ENCODE measurements around the gene NT5C1A. TPM values are rescaled to one million over a fixed set of nuclear protein-coding genes. Genes with fewer than 3 reads are reported as not detected.

The NT5C1A gene
- total and polyA plus RNA-seq, 12 donors = 0.17 to 7.8 (median 0.97) TPM; not detected in 1

DNA sequence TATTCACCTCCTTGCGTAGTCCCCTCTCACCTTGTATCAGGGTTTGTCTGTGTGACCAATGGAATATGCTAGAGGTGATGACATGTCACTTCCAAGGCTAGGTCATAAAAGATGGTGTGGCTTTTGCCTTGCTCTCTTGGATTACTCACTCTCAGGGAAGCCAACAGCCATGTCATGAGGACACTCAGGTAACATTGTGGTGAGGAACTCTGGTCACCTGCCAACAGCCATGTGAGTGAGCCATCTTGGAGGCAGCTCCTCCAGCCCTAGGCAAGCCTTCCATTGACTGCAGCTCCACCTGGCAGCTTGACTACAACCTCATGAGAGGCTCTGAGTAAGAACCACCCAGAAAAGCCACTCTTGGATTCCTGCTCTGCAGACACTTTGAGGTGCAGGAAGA, 21.5 kb downstream of the NT5C1A start:
- 93 to 100% (median 96%) methylated on average over 1 of the region's 1 CpG for WGBS, 4 donors
- Histone ChIP-seq H3K36me3 (replicated peaks in 1 of 2) (no peaks in the 10 kb centered on the region), H3K4me3 (no peak overlapping the region), H3K27me3 (no peaks in the 10 kb centered on the region), H3K27ac (peak overlapping the region in 1 of 5 donors; percentile 62), H3K9me3 (replicated peaks in 1 of 3) (no peaks in the 10 kb centered on the region), H3K4me1 (replicated peaks in 1 of 2) (peaks cover 3 to 34% of the 10 kb centered on the region in 2 donors)
- TF ChIP-seq, protein P1, sequence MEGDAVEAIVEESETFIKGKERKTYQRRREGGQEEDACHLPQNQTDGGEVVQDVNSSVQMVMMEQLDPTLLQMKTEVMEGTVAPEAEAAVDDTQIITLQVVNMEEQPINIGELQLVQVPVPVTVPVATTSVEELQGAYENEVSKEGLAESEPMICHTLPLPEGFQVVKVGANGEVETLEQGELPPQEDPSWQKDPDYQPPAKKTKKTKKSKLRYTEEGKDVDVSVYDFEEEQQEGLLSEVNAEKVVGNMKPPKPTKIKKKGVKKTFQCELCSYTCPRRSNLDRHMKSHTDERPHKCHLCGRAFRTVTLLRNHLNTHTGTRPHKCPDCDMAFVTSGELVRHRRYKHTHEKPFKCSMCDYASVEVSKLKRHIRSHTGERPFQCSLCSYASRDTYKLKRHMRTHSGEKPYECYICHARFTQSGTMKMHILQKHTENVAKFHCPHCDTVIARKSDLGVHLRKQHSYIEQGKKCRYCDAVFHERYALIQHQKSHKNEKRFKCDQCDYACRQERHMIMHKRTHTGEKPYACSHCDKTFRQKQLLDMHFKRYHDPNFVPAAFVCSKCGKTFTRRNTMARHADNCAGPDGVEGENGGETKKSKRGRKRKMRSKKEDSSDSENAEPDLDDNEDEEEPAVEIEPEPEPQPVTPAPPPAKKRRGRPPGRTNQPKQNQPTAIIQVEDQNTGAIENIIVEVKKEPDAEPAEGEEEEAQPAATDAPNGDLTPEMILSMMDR (IDR thresholded peaks at IDR 0.05) = no peak
- no peak for TF ChIP-seq POLR2A (IDR thresholded peaks at IDR 0.05)
- DNase-seq = no peak
- intact Hi-C loops (cut with DNase I) = loop anchor here in 1 of 2 donors (5.0 kb wide), 1 partner anchor 43 kb away; no protein-coding TSS in a partner anchor

DNA sequence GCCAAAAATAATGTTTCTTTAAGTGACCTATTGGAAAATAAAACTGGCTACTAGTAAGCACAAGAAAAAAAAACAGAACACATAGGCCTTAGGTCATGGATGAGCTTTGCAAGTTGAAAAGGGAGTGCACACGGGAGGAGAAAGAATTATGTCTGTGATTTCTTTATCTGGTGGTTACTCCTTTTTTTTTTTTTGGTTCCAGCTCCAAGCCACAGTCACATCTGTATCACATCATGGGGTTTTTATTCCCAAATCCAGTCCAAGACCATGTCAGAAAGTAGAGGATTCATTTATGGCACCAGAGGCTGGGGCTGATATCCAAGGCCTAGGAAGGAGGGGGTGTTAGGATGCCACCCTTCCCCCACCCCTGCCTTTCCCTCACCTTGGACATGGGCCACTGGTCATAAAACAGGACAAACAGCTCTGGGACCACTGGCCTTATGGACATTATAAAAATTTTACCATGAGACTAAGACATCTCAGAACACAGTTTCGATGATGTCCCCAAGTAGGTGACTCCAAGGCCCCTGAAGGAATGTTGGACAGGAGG, 22.2 kb downstream of the NT5C1A start:
- Histone ChIP-seq H3K4me1 (replicated peaks in 1 of 2) (peaks cover 3 to 34% of the 10 kb centered on the region in 2 donors), H3K4me3 (no peak overlapping the region), H3K9me3 (replicated peaks in 1 of 3) (no peaks in the 10 kb centered on the region), H3K27ac (peak overlapping the region in 1 of 5 donors; percentile 14), H3K27me3 (no peaks in the 10 kb centered on the region), H3K36me3 (replicated peaks in 1 of 2) (no peaks in the 10 kb centered on the region)
- DNase-seq = no peak
- intact Hi-C loops (cut with DNase I) = loop anchor here in 1 of 2 donors (5.0 kb wide), 1 partner anchor 42 kb away; no protein-coding TSS in a partner anchor
- 81 to 91% (median 86%) methylated on average over 2 of the region's 2 CpGs for WGBS, 4 donors
- no peak for TF ChIP-seq POLR2A (IDR thresholded peaks at IDR 0.05)
- TF ChIP-seq, protein P1 (IDR thresholded peaks at IDR 0.05) = no peak

DNA sequence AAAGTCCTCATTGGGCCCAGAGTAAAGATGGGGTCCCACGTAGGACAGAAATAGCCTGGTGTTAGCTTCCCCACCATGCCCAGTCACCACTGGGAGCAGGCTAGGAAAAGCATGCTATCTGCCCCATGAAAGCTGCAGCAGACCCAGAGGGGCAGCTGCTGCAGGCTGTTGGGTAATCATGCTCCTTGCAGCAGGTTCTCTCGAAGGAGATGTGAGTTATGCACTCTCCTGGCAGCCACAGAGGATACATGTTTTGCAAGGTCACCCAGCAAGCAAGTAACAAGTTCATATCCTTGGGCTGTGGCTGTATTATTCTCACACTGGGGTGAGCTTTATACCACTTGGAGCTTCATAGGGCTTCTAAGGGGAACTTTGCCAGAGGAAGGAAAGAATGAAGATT, 23.4 kb downstream of the NT5C1A start:
- Histone ChIP-seq H3K36me3 (replicated peaks in 1 of 2) (no peaks in the 10 kb centered on the region), H3K4me3 (no peak overlapping the region), H3K27me3 (no peaks in the 10 kb centered on the region), H3K27ac (peak overlapping the region in 1 of 5 donors; percentile 67), H3K9me3 (replicated peaks in 1 of 3) (no peaks in the 10 kb centered on the region), H3K4me1 (replicated peaks in 1 of 2) (peaks cover 3 to 30% of the 10 kb centered on the region in 2 donors)
- DNase-seq = peak in 1 of 7 donors; percentile 47
- intact Hi-C loops (cut with DNase I) = no loop called here
- TF ChIP-seq, protein P1 (IDR thresholded peaks at IDR 0.05) = no peak
- no peak for TF ChIP-seq POLR2A (IDR thresholded peaks at IDR 0.05)
- 46 to 65% (median 50%) methylated on average over 2 of the region's 2 CpGs for WGBS, 4 donors

DNA sequence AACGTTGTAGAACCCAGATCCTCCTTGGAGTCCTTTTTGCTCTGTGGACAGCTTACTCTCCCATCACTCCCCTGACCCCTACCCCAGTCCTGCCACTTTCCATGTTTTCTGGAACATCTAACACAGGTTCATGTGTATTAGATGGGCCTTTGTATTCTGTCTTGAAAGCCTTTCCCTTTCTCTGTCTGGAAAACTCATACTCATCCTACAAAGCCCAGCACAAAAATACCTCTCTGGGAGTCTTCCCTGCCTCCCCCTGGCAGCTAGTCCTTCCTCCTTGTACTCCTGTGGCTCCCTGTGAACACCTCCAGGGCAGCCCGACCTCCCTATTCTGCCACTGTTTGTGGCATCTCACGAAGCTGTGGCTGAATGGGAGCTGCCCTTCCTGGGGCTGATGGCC, 24.7 kb downstream of the NT5C1A start:
- intact Hi-C loops (cut with DNase I) = no loop called here
- Histone ChIP-seq H3K27ac (peak overlapping the region in 4 of 5 donors; percentile 32 to 67 (median 49)), H3K4me1 (replicated peaks in 1 of 2) (peaks cover 3 to 22% of the 10 kb centered on the region in 2 donors), H3K4me3 (no peak overlapping the region), H3K36me3 (replicated peaks in 1 of 2) (no peaks in the 10 kb centered on the region), H3K27me3 (no peaks in the 10 kb centered on the region), H3K9me3 (replicated peaks in 1 of 3) (no peaks in the 10 kb centered on the region)
- TF ChIP-seq, protein P1 (IDR thresholded peaks at IDR 0.05) = no peak
- TF ChIP-seq POLR2A (IDR thresholded peaks at IDR 0.05) = no peak
- 65 to 84% (median 76%) methylated on average over 3 of the region's 3 CpGs for WGBS, 4 donors
- no peak for DNase-seq
